GM12891 (cell line): ENCODE data around the gene ZBTB24.

Experiments
- POLR2A ChIP-seq: IDR thresholded peaks from 2 replicates; pipeline ENCODE4 v1.6.1; 2011; ENCODE audit warnings: low read depth, low read length, control low read depth
- POLR2AphosphoS5 ChIP-seq: IDR thresholded peaks from 2 replicates; pipeline ENCODE4 v1.6.1; 2011; ENCODE audit warnings: low read depth, low read length, control low read depth
- POU2F2 ChIP-seq: IDR thresholded peaks from 2 replicates; pipeline ENCODE4 v1.6.1; 2011; ENCODE audit warnings: low read depth, mild to moderate bottlenecking, control low read depth, low read length, moderate library complexity
- SPI1 ChIP-seq: IDR thresholded peaks from 2 replicates; pipeline ENCODE4 v1.6.1; 2011; ENCODE audit warnings: low read depth, low read length, control low read depth
- TAF1 ChIP-seq: IDR thresholded peaks from 2 replicates; pipeline ENCODE4 v1.6.1; 2011; ENCODE audit warnings: low read depth, low read length, control low read depth

DNA sequence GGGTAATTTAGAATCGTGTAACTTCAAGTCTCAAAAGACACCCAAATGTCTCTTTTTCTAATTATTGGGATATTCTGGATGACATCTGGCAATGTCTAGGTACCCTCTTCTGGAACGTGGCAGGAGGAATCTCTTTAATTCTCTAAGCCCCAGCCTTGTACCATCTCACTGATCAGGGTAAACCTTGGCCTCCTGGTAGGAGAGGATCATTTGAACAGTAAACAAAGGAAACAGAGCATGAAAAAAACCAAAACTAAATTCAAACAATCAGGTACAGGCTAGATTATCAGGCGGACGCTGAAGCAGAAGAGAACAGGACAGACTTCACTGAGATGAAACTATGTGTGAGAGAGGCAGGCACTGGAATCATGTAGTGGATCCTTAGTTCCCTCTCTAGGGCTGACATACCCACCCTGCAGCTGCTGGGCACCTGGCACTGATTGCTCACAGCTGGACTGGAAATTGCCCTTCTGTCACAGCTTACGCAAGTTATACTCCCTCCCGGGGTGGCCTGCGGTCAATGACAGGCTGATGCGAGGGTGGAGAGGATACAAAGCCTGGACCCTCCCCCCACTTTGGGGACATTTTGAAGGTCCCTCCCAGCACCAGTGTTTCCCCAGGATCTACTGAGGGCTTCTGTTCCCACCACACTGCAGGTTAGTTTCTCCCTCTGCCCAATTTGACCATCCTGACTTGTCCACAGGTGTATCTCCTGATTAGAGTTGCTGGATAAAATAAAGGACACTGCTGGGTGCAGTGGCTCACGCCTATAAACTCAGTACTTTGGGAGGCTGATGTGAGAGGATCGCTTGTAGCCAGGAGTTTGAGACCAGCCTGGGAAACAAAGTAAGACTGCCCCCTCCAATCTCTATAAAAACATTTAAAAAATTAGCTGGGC lies 20.6 kb upstream of the ZBTB24 start:
- TF ChIP-seq POLR2A (no peak), POU2F2 (no peak), TAF1 (no peak), POLR2AphosphoS5 (no peak), SPI1 (no peak)
